GM12875 (cell line): ENCODE measurements around the gene TMEM272.

Source experiments
- H3K4me3 ChIP-seq: one replicate; pipeline ENCODE4 v1.5.1; 2011; ENCODE audit warnings: low read depth, low read length, control low read depth
- TF ChIP-seq, protein P1 (sequence below): IDR thresholded peaks from 2 replicates; pipeline ENCODE4 v1.5.1; 2011; ENCODE audit warnings: low read depth, mild to moderate bottlenecking, control low read depth, inconsistent platforms, low read length, moderate library complexity, borderline replicate concordance; ENCODE audit not compliant: insufficient read depth

The TMEM272 gene

GRCh38 chr13:51841732-51842131 lies 3.2 kb downstream of the TMEM272 start:
- TF ChIP-seq, protein P1, sequence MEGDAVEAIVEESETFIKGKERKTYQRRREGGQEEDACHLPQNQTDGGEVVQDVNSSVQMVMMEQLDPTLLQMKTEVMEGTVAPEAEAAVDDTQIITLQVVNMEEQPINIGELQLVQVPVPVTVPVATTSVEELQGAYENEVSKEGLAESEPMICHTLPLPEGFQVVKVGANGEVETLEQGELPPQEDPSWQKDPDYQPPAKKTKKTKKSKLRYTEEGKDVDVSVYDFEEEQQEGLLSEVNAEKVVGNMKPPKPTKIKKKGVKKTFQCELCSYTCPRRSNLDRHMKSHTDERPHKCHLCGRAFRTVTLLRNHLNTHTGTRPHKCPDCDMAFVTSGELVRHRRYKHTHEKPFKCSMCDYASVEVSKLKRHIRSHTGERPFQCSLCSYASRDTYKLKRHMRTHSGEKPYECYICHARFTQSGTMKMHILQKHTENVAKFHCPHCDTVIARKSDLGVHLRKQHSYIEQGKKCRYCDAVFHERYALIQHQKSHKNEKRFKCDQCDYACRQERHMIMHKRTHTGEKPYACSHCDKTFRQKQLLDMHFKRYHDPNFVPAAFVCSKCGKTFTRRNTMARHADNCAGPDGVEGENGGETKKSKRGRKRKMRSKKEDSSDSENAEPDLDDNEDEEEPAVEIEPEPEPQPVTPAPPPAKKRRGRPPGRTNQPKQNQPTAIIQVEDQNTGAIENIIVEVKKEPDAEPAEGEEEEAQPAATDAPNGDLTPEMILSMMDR: no peak
- no peak overlapping the region for H3K4me3 ChIP-seq

- TF ChIP-seq, protein P1: no peak
- no peak overlapping the region for H3K4me3 ChIP-seq
Observed at GRCh38 chr13:51840917-51841316, 4.1 kb downstream of the TMEM272 start.

- no peak overlapping the region for H3K4me3 ChIP-seq
- TF ChIP-seq, protein P1: no peak
Observed at GRCh38 chr13:51839711-51840540, 5.1 kb downstream of the TMEM272 start.

GRCh38 chr13:51838240-51838846 lies 6.6 kb downstream of the TMEM272 start:
- TF ChIP-seq, protein P1: no peak
- H3K4me3 ChIP-seq: no peak overlapping the region

- TF ChIP-seq, protein P1: no peak
- H3K4me3 ChIP-seq: no peak overlapping the region
Observed at GRCh38 chr13:51837016-51837415, 8.0 kb downstream of the TMEM272 start.

GRCh38 chr13:51834581-51835171 lies 10.3 kb downstream of the TMEM272 start:
- H3K4me3 ChIP-seq: no peak overlapping the region
- TF ChIP-seq, protein P1: no peak

DNA sequence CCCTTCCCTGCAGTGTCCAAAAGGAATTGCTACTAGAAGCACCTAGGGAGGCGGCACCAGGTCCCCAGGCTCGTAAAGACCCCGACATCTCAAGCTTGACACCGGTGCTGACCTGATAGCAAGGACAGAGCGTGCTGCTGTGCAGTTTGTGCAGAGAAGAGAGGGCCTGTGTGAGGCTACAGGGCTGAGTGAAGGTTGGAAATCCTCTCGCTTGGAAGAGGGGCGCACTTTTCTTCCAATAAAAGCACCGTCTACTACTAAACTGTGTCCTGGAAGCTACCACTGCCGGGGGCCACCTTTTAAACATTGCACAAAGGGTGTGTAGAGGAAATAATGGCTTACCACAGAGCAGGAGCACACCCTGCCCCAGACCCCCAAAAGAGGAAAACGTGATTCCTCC lies 11.0 kb downstream of the TMEM272 start:
- TF ChIP-seq, protein P1: no peak
- no peak overlapping the region for H3K4me3 ChIP-seq
